SK-N-SH (cell line): ENCODE data around the gene CEBPB. TPM values are rescaled to one million over a fixed set of nuclear protein-coding genes. Genes with fewer than 3 reads are reported as not detected.

Experiments used
- CTCF ChIA-PET: fragments of 300-600, 350-600 bp; formaldehyde crosslinking; extraction: SDS; loops from one replicate; lab custom pipeline; 2021; lab: Yijun Ruan, JAX
- POLR2A ChIA-PET: fragments of 350-600 bp; sonication (Branson Sonifier 250); formaldehyde crosslinking; extraction: SDS; loops from one replicate; lab custom pipeline; 2020; ENCODE audit warnings: antibody characterized with exemption, inconsistent platforms; lab: Yijun Ruan, JAX
- DNase-seq: peaks from one replicate; pipeline ENCODE4 v3.0.0; 2012
- H2AFZ ChIP-seq: fragments of 200-600 bp; sonication (generic); 2 replicates; pipeline ENCODE4 v1.8.1; 2016; ENCODE audit warnings: antibody characterized with exemption, mild to moderate bottlenecking, low read depth
- H3F3A ChIP-seq: fragments of 200-600 bp; sonication (generic); replicated peaks from 2 replicates; pipeline ENCODE3; 2016; ENCODE audit warnings: antibody characterized with exemption, mild to moderate bottlenecking; ENCODE audit not compliant: insufficient read depth
- H3K27ac ChIP-seq, 2 experiments: fragments of 200-500 bp in 1 of 2; fragments of 200-600 bp in 1 of 2; sonication (Bioruptor generic) in 1 of 2; sonication (generic), shearing (Covaris generic) in 1 of 2; 2 replicates each; pipeline versions ENCODE4 v1.5.1 to v1.6.1; 2014 to 2016; ENCODE audit warnings: low read depth in 2 of 2, inconsistent platforms in 1 of 2, low read length in 1 of 2, mild to moderate bottlenecking in 1 of 2, mixed read lengths in 1 of 2
- H3K27me3 ChIP-seq: fragments of 200-600 bp; sonication (generic), shearing (Covaris generic); 2 replicates; pipeline ENCODE4 v1.6.1; 2016; ENCODE audit warnings: mixed run types; ENCODE audit not compliant: insufficient read depth
- H3K36me3 ChIP-seq, 2 experiments: fragments of 200-500 bp in 1 of 2; fragments of 200-600 bp in 1 of 2; sonication (Bioruptor generic) in 1 of 2; sonication (generic) in 1 of 2; replicated peaks in 1 of 2; 2 replicates each; pipeline versions ENCODE3 to v1.5.1; 2014 to 2016; ENCODE audit warnings: low read length in 1 of 2, mild to moderate bottlenecking in 1 of 2; ENCODE audit not compliant: insufficient read depth in 2 of 2, control insufficient read depth in 1 of 2
- H3K4me1 ChIP-seq, 2 experiments: fragments of 200-500 bp in 1 of 2; fragments of 200-600 bp in 1 of 2; sonication (Bioruptor generic) in 1 of 2; sonication (generic), shearing (Covaris generic) in 1 of 2; 2 replicates each; pipeline versions ENCODE4 v1.5.1 to v1.6.1; 2014 to 2016; ENCODE audit warnings: low read depth in 1 of 2, low read length in 1 of 2, mixed run types in 1 of 2; ENCODE audit not compliant: insufficient read depth in 2 of 2, control insufficient read depth in 1 of 2
- H3K4me2 ChIP-seq: fragments of 200-600 bp; sonication (generic), shearing (Covaris generic); 2 replicates; pipeline ENCODE4 v1.6.1; 2017; ENCODE audit warnings: mixed run types
- H3K4me3 ChIP-seq, 2 experiments: fragments of 200-500 bp in 1 of 2; fragments of 200-600 bp in 1 of 2; sonication (Bioruptor generic) in 1 of 2; sonication (generic), shearing (Covaris generic) in 1 of 2; 2 replicates each; pipeline versions ENCODE4 v1.5.1 to v1.8.1; 2014 to 2016; ENCODE audit warnings: low read depth in 2 of 2, inconsistent platforms in 1 of 2, low read length in 1 of 2, mild to moderate bottlenecking in 1 of 2, mixed read lengths in 1 of 2, moderate library complexity in 1 of 2
- H3K79me2 ChIP-seq: fragments of 200-600 bp; sonication (generic); 2 replicates; pipeline ENCODE4 v1.8.1; 2017; ENCODE audit warnings: mild to moderate bottlenecking; ENCODE audit not compliant: insufficient read depth
- H3K9ac ChIP-seq: fragments of 200-600 bp; sonication (generic); 2 replicates; pipeline ENCODE4 v1.6.1; 2017; ENCODE audit warnings: mixed run types
- H3K9me2 ChIP-seq: fragments of 200-600 bp; sonication (generic); 2 replicates; pipeline ENCODE4 v1.6.1; 2017; ENCODE audit warnings: mixed run types
- H3K9me3 ChIP-seq: fragments of 200-600 bp; sonication (generic); 2 replicates; pipeline ENCODE4 v1.6.1; 2017; ENCODE audit warnings: mixed run types, mild to moderate bottlenecking, moderate library complexity
- H4K20me1 ChIP-seq: fragments of 200-600 bp; sonication (generic); 2 replicates; pipeline ENCODE4 v1.6.1; 2017; ENCODE audit warnings: mild to moderate bottlenecking, mixed run types; ENCODE audit not compliant: insufficient read depth
- CHD2 ChIP-seq: fragments of 150-350 bp; IDR thresholded peaks from 2 replicates; pipeline ENCODE4 v1.6.1; 2018; ENCODE audit warnings: low read length; ENCODE audit not compliant: partially characterized antibody
- CTCF ChIP-seq: fragments of 200-600 bp; sonication (generic); IDR thresholded peaks from 2 replicates; pipeline ENCODE4 v1.6.1; 2017; ENCODE audit warnings: antibody characterized with exemption, mild to moderate bottlenecking, moderate library complexity
- ELF1 ChIP-seq: IDR thresholded peaks from 2 replicates; pipeline ENCODE4 v1.4.0; 2012
- EP300 ChIP-seq, 2 experiments: IDR thresholded peaks; 2 replicates each; pipeline versions ENCODE4 v1.4.0 to v1.6.1; 2012; ENCODE audit warnings: borderline replicate concordance in 1 of 2, low read depth in 1 of 2, low read length in 1 of 2
- EZH2phosphoT487 ChIP-seq: fragments of 200-600 bp; sonication (generic); IDR thresholded peaks from 2 replicates; pipeline ENCODE4 v1.6.1; 2017; ENCODE audit warnings: low read depth, mixed run types, mild to moderate bottlenecking, antibody characterized with exemption, moderate library complexity, borderline replicate concordance
- FOSL2 ChIP-seq: IDR thresholded peaks from 2 replicates; pipeline ENCODE4 v1.4.0; 2012; ENCODE audit warnings: low read depth, mild to moderate bottlenecking, moderate library complexity, borderline replicate concordance
- FOXJ3 ChIP-seq: sonication (generic); formaldehyde crosslinking; IDR thresholded peaks from 2 replicates; pipeline ENCODE4 v1.5.1; 2020; ENCODE audit warnings: mild to moderate bottlenecking, missing genetic modification reagents
- GABPA ChIP-seq: IDR thresholded peaks from 2 replicates; pipeline ENCODE4 v1.4.0; 2012; ENCODE audit warnings: low read depth, mild to moderate bottlenecking
- GATA2 ChIP-seq: sonication (generic); formaldehyde crosslinking; IDR thresholded peaks from 2 replicates; pipeline ENCODE4 v1.5.0; 2020; ENCODE audit warnings: mild to moderate bottlenecking, missing genetic modification reagents
- IRF3 ChIP-seq: fragments of 150-350 bp; IDR thresholded peaks from 2 replicates; pipeline ENCODE4 v1.6.1; 2016; ENCODE audit warnings: mild to moderate bottlenecking, low read depth, low read length
- JUND ChIP-seq: IDR thresholded peaks from 2 replicates; pipeline ENCODE4 v1.4.0; 2012
- MXI1 ChIP-seq: IDR thresholded peaks from 2 replicates; pipeline ENCODE4 v1.6.1; 2012; ENCODE audit warnings: mild to moderate bottlenecking, low read depth, low read length, improper control_type of control experiment
- NFIC ChIP-seq: IDR thresholded peaks from 2 replicates; pipeline ENCODE4 v1.4.0; 2012; ENCODE audit warnings: borderline replicate concordance
- NRF1 ChIP-seq: IDR thresholded peaks from 2 replicates; pipeline ENCODE4 v1.6.1; 2012; ENCODE audit warnings: low read depth, mild to moderate bottlenecking, low read length
- PBX3 ChIP-seq: IDR thresholded peaks from 2 replicates; pipeline ENCODE4; 2012
- POLR2AphosphoS5 ChIP-seq: IDR thresholded peaks from 2 replicates; pipeline ENCODE4 v1.6.1; 2012; ENCODE audit warnings: low read depth, low read length
- RAD21 ChIP-seq: IDR thresholded peaks from 2 replicates; pipeline ENCODE4 v1.6.1; 2012; ENCODE audit warnings: mild to moderate bottlenecking, low read length
- RCOR1 ChIP-seq: fragments of 150-350 bp; IDR thresholded peaks from 2 replicates; pipeline ENCODE4 v1.6.1; 2017; ENCODE audit warnings: antibody characterized with exemption, low read length
- RFX5 ChIP-seq: IDR thresholded peaks from 2 replicates; pipeline ENCODE4 v1.6.1; 2012; ENCODE audit warnings: mild to moderate bottlenecking, improper control_type of control experiment, low read length
- SIN3A ChIP-seq: IDR thresholded peaks from 2 replicates; pipeline ENCODE4 v1.6.1; 2012; ENCODE audit warnings: low read depth, mild to moderate bottlenecking, low read length, moderate library complexity, borderline replicate concordance
- TAF1 ChIP-seq: IDR thresholded peaks from 2 replicates; pipeline ENCODE4 v1.6.1; 2012; ENCODE audit warnings: low read depth, mild to moderate bottlenecking, low read length, moderate library complexity, borderline replicate concordance
- TCF12 ChIP-seq: IDR thresholded peaks from 2 replicates; pipeline ENCODE4 v1.4.0; 2012
- USF2 ChIP-seq: fragments of 150-350 bp; IDR thresholded peaks from 2 replicates; pipeline ENCODE4 v1.6.1; 2017; ENCODE audit warnings: antibody characterized with exemption, low read length, low read depth, borderline replicate concordance
- YY1 ChIP-seq: IDR thresholded peaks from 2 replicates; pipeline ENCODE4 v1.4.0; 2012; ENCODE audit warnings: low read depth, mild to moderate bottlenecking
- ZBTB33 ChIP-seq: IDR thresholded peaks from 2 replicates; pipeline ENCODE4 v1.4.0; 2012; ENCODE audit warnings: low read depth, borderline replicate concordance
- WGBS: methylation state at CpG from one replicate; pipeline ENCODE4 v1.1.6; 2017; ENCODE audit warnings: low lambda C conversion rate; 5-methylcytosine and 5-hydroxymethylcytosine counted together
- polyA plus RNA-seq, 3 experiments: library from polyadenylated mRNA; depleted of rRNA; stranded (reverse); fragments of >200 nt; gene quantifications; 2 replicates each; pipeline ENCODE4 v1.2.3, GENCODE V29; 2012

CEBPB gene
- polyA plus RNA-seq, 1 of the 3 experiments (the other 2 are of a cell fraction), result 14.7 TPM

GRCh38 chr20:50153500-50154377, 36.9 kb upstream of the CEBPB start, which contains the start of gene PEDS1:
Gene PEDS1, minus strand, starts transcription at chr20:50153723. Its CDS starts 86 bp downstream, at chr20:50153637.
- Histone ChIP-seq H3F3A (no peaks in the 10 kb centered on the region), H3K79me2 (peaks cover 47% of the 10 kb centered on the region), H3K4me1 (peaks cover 3 to 32% of the 10 kb centered on the region in 2 experiments; a peak in 1 of 4 replicates), H3K4me3 (peak within 1 kb of the TSS; percentile 78 to 97), H3K27ac (peak within 1 kb of the TSS; percentile 41 to 82; a peak in 3 of 4 replicates), H3K4me2 (peak within 1 kb of the TSS; percentile 99), H3K9ac (peak within 1 kb of the TSS; percentile 94), H2AFZ (peak within 1 kb of the TSS; percentile 89), H3K9me2 (no peaks in the 10 kb centered on the region), H3K27me3 (no peaks in the 10 kb centered on the region), H3K9me3 (no peaks in the 10 kb centered on the region), H3K36me3 (no peaks in the 10 kb centered on the region), H4K20me1 (0 out of 2 replicates have a peak, but pooled peaks cover 3% of the 10 kb centered on the region)
- ChIA-PET POLR2A (interaction anchor here (0.8 to 2.0 kb wide), 7 partner anchors 12 to 41 kb away, joined by 3 to 16 read pairs (median 4); partner anchors contain the start of genes CEBPB and UBE2V1), CTCF (interaction anchor here (0.6 to 14.6 kb wide), 16 partner anchors 10 to 972 kb away, joined by 3 to 113 read pairs (median 4); partner anchors contain the start of gene UBE2V1)
- 41% methylated on average over 16 of the region's 99 CpGs for WGBS
- peak; percentile 99 for DNase-seq
- TF ChIP-seq POLR2AphosphoS5, result peak; percentile 88
- TF ChIP-seq IRF3, result no peak
- peak in 1 of 2 experiments; percentile 23; a peak in 1 of 4 replicates for TF ChIP-seq EP300 (IDR thresholded peaks at IDR 0.05; ENCODE audit: borderline replicate concordance in 1 of 2, low read depth in 1 of 2, low read length in 1 of 2)
- no peak for TF ChIP-seq NFIC
- TF ChIP-seq NRF1, result peak; percentile 49
- TF ChIP-seq YY1, result no peak
- TF ChIP-seq JUND, result no peak
- TF ChIP-seq EZH2phosphoT487, result no peak
- TF ChIP-seq ZBTB33, result no peak
- TF ChIP-seq FOXJ3, result no peak
- 0 out of 2 replicates have a peak, but pooled peaks have one; percentile 10 for TF ChIP-seq TCF12
- TF ChIP-seq RFX5, result peak; percentile 78
- no peak for TF ChIP-seq CTCF
- no peak; the same call in 1 of the 2 replicates for TF ChIP-seq RAD21
- TF ChIP-seq SIN3A, result peak; percentile 41; the same call in 1 of the 2 replicates
- TF ChIP-seq USF2, result no peak
- 0 out of 2 replicates have a peak, but pooled peaks have one; percentile 17 for TF ChIP-seq RCOR1
- peak; percentile 35 for TF ChIP-seq TAF1
- TF ChIP-seq MXI1, result peak; percentile 76
- TF ChIP-seq GATA2 (CRISPR knock-in tag), result no peak
- TF ChIP-seq ELF1, result no peak
- no peak for TF ChIP-seq GABPA
- no peak for TF ChIP-seq PBX3
- no peak for TF ChIP-seq FOSL2
- TF ChIP-seq CHD2, result no peak
